SK-N-SH treated with all-trans-retinoic acid at 6 μM for 48 hours (cell line): ENCODE results near the gene CCDC182.

Source experiments
- ARNTL ChIP-seq: fragments of 450-650 bp; formaldehyde crosslinking; IDR thresholded peaks from 2 replicates; pipeline ENCODE4 v1.5.0; 2020; ENCODE audit warnings: low read depth, mild to moderate bottlenecking, moderate library complexity, borderline replicate concordance
- BACH2 ChIP-seq: fragments of 250-450 bp; sonication (Bioruptor Pico); IDR thresholded peaks from 2 replicates; pipeline ENCODE4 v1.9.0; 2021; ENCODE audit warnings: mild to moderate bottlenecking, borderline replicate concordance
- CSDC2 ChIP-seq: fragments of 250-450 bp; sonication (Bioruptor Pico); IDR thresholded peaks from 2 replicates; pipeline ENCODE4 v1.5.0; 2020; ENCODE audit warnings: mild to moderate bottlenecking, moderate library complexity
- ISL1 ChIP-seq: fragments of 250-450 bp; sonication (Bioruptor Pico); IDR thresholded peaks from 2 replicates; pipeline ENCODE4 v2.1.2; 2022; ENCODE audit warnings: mild to moderate bottlenecking, moderate library complexity
- PPARA ChIP-seq: fragments of 250-450 bp; sonication (Bioruptor Pico); IDR thresholded peaks from 2 replicates; pipeline ENCODE4 v1.5.0; 2020; ENCODE audit warnings: mild to moderate bottlenecking, borderline replicate concordance
- RARB ChIP-seq: fragments of 250-450 bp; sonication (Bioruptor Pico); IDR thresholded peaks from 2 replicates; pipeline ENCODE4 v1.8.0; 2021; ENCODE audit warnings: mild to moderate bottlenecking, moderate library complexity
- SNAI2 ChIP-seq: fragments of 250-450 bp; sonication (Bioruptor Pico); IDR thresholded peaks from 2 replicates; pipeline ENCODE4 v1.5.0; 2020; ENCODE audit warnings: mild to moderate bottlenecking, moderate library complexity
- TOX ChIP-seq: fragments of 250-450 bp; sonication (Bioruptor Pico); IDR thresholded peaks from 2 replicates; pipeline ENCODE4 v1.8.0; 2021; ENCODE audit warnings: mild to moderate bottlenecking, moderate library complexity, borderline replicate concordance
- ZFP3 ChIP-seq: fragments of 250-450 bp; sonication (Bioruptor Pico); IDR thresholded peaks from 2 replicates; pipeline ENCODE4 v1.5.0; 2020; ENCODE audit warnings: mild to moderate bottlenecking, moderate library complexity
- ZFP30 ChIP-seq: fragments of 450-650 bp; formaldehyde crosslinking; IDR thresholded peaks from 2 replicates; pipeline ENCODE4 v1.5.0; 2022; ENCODE audit warnings: mild to moderate bottlenecking, moderate library complexity
- ZNF70 ChIP-seq: fragments of 450-650 bp; formaldehyde crosslinking; IDR thresholded peaks from 2 replicates; pipeline ENCODE4 v1.5.0; 2020; ENCODE audit warnings: mild to moderate bottlenecking, moderate library complexity
- ZNF8 ChIP-seq: fragments of 450-650 bp; formaldehyde crosslinking; IDR thresholded peaks from 2 replicates; pipeline ENCODE4 v1.5.0; 2020; ENCODE audit warnings: mild to moderate bottlenecking, moderate library complexity
- TF ChIP-seq, protein P1 (sequence below): fragments of 250-450 bp; sonication (Bioruptor Pico); IDR thresholded peaks from 2 replicates; pipeline ENCODE4 v1.5.1; 2020; ENCODE audit warnings: low read depth, mild to moderate bottlenecking, moderate library complexity
- TF ChIP-seq, protein P2 (sequence below): fragments of 250-450 bp; sonication (Bioruptor Pico); IDR thresholded peaks from 2 replicates; pipeline ENCODE4 v1.8.0; 2020; ENCODE audit warnings: mild to moderate bottlenecking, moderate library complexity, borderline replicate concordance

DNA sequence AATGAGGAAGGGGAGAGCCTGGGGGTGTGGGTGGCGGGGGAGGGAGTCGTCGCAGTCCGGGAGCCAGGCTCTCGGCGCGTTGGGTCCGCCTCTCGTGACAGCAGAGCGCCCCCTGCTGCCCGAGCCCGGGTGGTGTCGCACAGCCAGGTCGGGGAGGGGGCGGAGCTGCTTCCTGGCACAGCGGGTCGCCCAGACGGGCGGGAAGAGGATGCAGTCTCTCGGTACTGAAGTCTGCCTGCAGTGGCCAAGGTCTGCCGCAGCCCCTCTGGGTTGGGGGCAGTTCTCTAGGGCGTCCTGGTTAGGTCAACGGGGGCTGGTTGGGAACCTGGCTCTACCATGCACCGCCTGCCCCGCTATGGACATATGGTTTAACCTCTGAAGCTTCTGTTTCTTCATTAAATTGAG lies 38.2 kb upstream of the CCDC182 start:
- TF ChIP-seq ZFP30 (CRISPR knock-in tag) = no peak
- TF ChIP-seq, protein P1, sequence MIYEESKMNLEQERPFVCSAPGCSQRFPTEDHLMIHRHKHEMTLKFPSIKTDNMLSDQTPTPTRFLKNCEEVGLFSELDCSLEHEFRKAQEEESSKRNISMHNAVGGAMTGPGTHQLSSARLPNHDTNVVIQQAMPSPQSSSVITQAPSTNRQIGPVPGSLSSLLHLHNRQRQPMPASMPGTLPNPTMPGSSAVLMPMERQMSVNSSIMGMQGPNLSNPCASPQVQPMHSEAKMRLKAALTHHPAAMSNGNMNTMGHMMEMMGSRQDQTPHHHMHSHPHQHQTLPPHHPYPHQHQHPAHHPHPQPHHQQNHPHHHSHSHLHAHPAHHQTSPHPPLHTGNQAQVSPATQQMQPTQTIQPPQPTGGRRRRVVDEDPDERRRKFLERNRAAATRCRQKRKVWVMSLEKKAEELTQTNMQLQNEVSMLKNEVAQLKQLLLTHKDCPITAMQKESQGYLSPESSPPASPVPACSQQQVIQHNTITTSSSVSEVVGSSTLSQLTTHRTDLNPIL = no peak
- no peak for TF ChIP-seq ZNF70 (CRISPR knock-in tag)
- no peak for TF ChIP-seq BACH2 (CRISPR knock-in tag)
- TF ChIP-seq SNAI2 = no peak
- no peak for TF ChIP-seq RARB
- no peak for TF ChIP-seq ZFP3 (CRISPR knock-in tag)
- TF ChIP-seq, protein P2, sequence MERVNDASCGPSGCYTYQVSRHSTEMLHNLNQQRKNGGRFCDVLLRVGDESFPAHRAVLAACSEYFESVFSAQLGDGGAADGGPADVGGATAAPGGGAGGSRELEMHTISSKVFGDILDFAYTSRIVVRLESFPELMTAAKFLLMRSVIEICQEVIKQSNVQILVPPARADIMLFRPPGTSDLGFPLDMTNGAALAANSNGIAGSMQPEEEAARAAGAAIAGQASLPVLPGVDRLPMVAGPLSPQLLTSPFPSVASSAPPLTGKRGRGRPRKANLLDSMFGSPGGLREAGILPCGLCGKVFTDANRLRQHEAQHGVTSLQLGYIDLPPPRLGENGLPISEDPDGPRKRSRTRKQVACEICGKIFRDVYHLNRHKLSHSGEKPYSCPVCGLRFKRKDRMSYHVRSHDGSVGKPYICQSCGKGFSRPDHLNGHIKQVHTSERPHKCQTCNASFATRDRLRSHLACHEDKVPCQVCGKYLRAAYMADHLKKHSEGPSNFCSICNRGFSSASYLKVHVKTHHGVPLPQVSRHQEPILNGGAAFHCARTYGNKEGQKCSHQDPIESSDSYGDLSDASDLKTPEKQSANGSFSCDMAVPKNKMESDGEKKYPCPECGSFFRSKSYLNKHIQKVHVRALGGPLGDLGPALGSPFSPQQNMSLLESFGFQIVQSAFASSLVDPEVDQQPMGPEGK (CRISPR knock-in tag) = no peak
- no peak for TF ChIP-seq ISL1 (CRISPR knock-in tag)
- TF ChIP-seq ARNTL (CRISPR knock-in tag) = no peak
- no peak for TF ChIP-seq TOX (CRISPR knock-in tag)
- no peak for TF ChIP-seq CSDC2 (CRISPR knock-in tag)
- TF ChIP-seq ZNF8 = no peak
- no peak for TF ChIP-seq PPARA (CRISPR knock-in tag)
